GM21723 (cell line): ENCODE measurements around the gene LIAS.
A peak's percentile ranks its signal among the peaks of the same experiment; 100 is the strongest.
"Not testable (repeated sequence)": the region's sequence is repeated elsewhere in the genome, so short reads cannot be mapped to it uniquely, and the experiment has no call there.

Source experiments
- ATAC-seq: cut with Tn5 transposase; IDR thresholded peaks from one replicate; pipeline ENCODE4 v1.9.1; 2021; ENCODE audit warnings: mild to moderate bottlenecking, moderate library complexity; ENCODE audit not compliant: unreplicated experiment

Gene LIAS

GRCh38 chr4:39458505-39459300 is at the start of gene LIAS, which contains the start of gene RPL9:
Gene LIAS, plus strand, starts transcription at chr4:39459056. Its CDS starts 62 bp downstream, at chr4:39459118.
Gene RPL9, minus strand, starts transcription at chr4:39458922. Its CDS starts 483 bp downstream, at chr4:39458439.
- peak; percentile 86 for ATAC-seq

GRCh38 chr4:39410415-39410814 is 48.4 kb upstream of the LIAS start:
- no peak for ATAC-seq

GRCh38 chr4:39411561-39411960 is 47.3 kb upstream of the LIAS start:
- ATAC-seq = not testable (repeated sequence)

- no peak for ATAC-seq
Observed at GRCh38 chr4:39415678-39416283, 43.1 kb upstream of the LIAS start.

- ATAC-seq = no peak
Observed at GRCh38 chr4:39422247-39422646, 36.6 kb upstream of the LIAS start.

GRCh38 chr4:39425297-39425696 is 33.6 kb upstream of the LIAS start:
- not testable (repeated sequence) for ATAC-seq

- ATAC-seq = no peak
Observed at GRCh38 chr4:39426728-39427127, 32.1 kb upstream of the LIAS start.

GRCh38 chr4:39427520-39428114 is 31.2 kb upstream of the LIAS start:
- ATAC-seq = no peak

GRCh38 chr4:39429476-39430334 is 29.2 kb upstream of the LIAS start:
- ATAC-seq = no peak

GRCh38 chr4:39433878-39434492 is 24.9 kb upstream of the LIAS start:
- ATAC-seq = no peak

- no peak for ATAC-seq
Observed at GRCh38 chr4:39435659-39436563, 22.9 kb upstream of the LIAS start.

- ATAC-seq = no peak
Observed at GRCh38 chr4:39441593-39441992, 17.3 kb upstream of the LIAS start.

GRCh38 chr4:39442998-39443397 is 15.9 kb upstream of the LIAS start:
- no peak for ATAC-seq

GRCh38 chr4:39446483-39446841 is 12.4 kb upstream of the LIAS start:
- ATAC-seq = no peak

GRCh38 chr4:39446842-39447573 is 11.8 kb upstream of the LIAS start:
- ATAC-seq = peak; percentile 84

GRCh38 chr4:39450618-39451017 is 8.2 kb upstream of the LIAS start:
- ATAC-seq = no peak

- no peak for ATAC-seq
Observed at GRCh38 chr4:39451423-39452023, 7.3 kb upstream of the LIAS start.

- no peak for ATAC-seq
Observed at GRCh38 chr4:39452153-39452859, 6.5 kb upstream of the LIAS start.
